Measurements from ENCODE around the gene PLIN5. TPM values are rescaled to one million over a fixed set of nuclear protein-coding genes. Genes with fewer than 3 reads are reported as not detected.

The PLIN5 gene
- total RNA-seq, 4 donors from 2014 or later: 12.0 to 26.7 (median 19.1) TPM

- no peak for DNase-seq (ENCODE audit: low spot score in 2 of 2)
- H3K27ac ChIP-seq: no peak overlapping the region
- 91 to 93% methylated on average over 23 to 25 of the region's 29 CpGs for WGBS, 2 donors
- H3K4me3 ChIP-seq: no peak overlapping the region
- peaks cover 3 to 100% (median 10%) of the 10 kb centered on the region in 3 donors for H3K36me3 ChIP-seq
- no peaks in the 10 kb centered on the region for H3K9me3 ChIP-seq
- H3K4me1 ChIP-seq: peaks cover 0 to 14% (median 0%) of the 10 kb centered on the region in 4 donors
- H3K27me3 ChIP-seq: no peaks in the 10 kb centered on the region
- TF ChIP-seq EP300 (IDR thresholded peaks at IDR 0.05): no peak
- no peak for TF ChIP-seq CTCF (IDR thresholded peaks at IDR 0.05)
- no peak for TF ChIP-seq POLR2A (IDR thresholded peaks at IDR 0.05)
Observed at GRCh38 chr19:4500841-4501591, 34.0 kb downstream of the PLIN5 start.

- no peak for TF ChIP-seq POLR2A (IDR thresholded peaks at IDR 0.05)
- TF ChIP-seq CTCF (IDR thresholded peaks at IDR 0.05): no peak
- TF ChIP-seq EP300 (IDR thresholded peaks at IDR 0.05): no peak
- Histone ChIP-seq H3K4me3 (no peak overlapping the region), H3K9me3 (no peaks in the 10 kb centered on the region), H3K36me3 (peaks cover 3 to 100% (median 11%) of the 10 kb centered on the region in 3 donors), H3K4me1 (peaks cover 0 to 11% (median 0%) of the 10 kb centered on the region in 4 donors), H3K27me3 (no peaks in the 10 kb centered on the region), H3K27ac (no peak overlapping the region)
- WGBS, 2 donors: 78 to 81% methylated on average over 13 to 15 of the region's 15 CpGs
- DNase-seq (ENCODE audit: low spot score in 2 of 2): no peak
Observed at GRCh38 chr19:4499855-4500254, 35.2 kb downstream of the PLIN5 start.

- H3K4me3 ChIP-seq: no peak overlapping the region
- TF ChIP-seq POLR2A (IDR thresholded peaks at IDR 0.05): no peak
- TF ChIP-seq EP300 (IDR thresholded peaks at IDR 0.05): no peak
- TF ChIP-seq CTCF (IDR thresholded peaks at IDR 0.05): no peak
- no peak for DNase-seq (ENCODE audit: low spot score in 2 of 2)
- H3K27ac ChIP-seq: no peak overlapping the region
- WGBS, 2 donors: 90 to 91% methylated on average over 23 of the region's 23 CpGs
- H3K36me3 ChIP-seq: peaks cover 3 to 100% (median 11%) of the 10 kb centered on the region in 3 donors
- no peaks in the 10 kb centered on the region for H3K27me3 ChIP-seq
- H3K4me1 ChIP-seq: peaks cover 0 to 5% (median 0%) of the 10 kb centered on the region in 4 donors
- no peaks in the 10 kb centered on the region for H3K9me3 ChIP-seq
Observed at GRCh38 chr19:4499318-4499717, 35.7 kb downstream of the PLIN5 start.

- H3K4me3 ChIP-seq: no peak overlapping the region
- H3K4me1 ChIP-seq: no peaks in the 10 kb centered on the region
- H3K9me3 ChIP-seq: no peaks in the 10 kb centered on the region
- TF ChIP-seq POLR2A (IDR thresholded peaks at IDR 0.05) (no peak), CTCF (IDR thresholded peaks at IDR 0.05) (no peak), EP300 (IDR thresholded peaks at IDR 0.05) (no peak)
- peaks cover 4 to 100% (median 16%) of the 10 kb centered on the region in 3 donors for H3K36me3 ChIP-seq
- H3K27ac ChIP-seq: no peak overlapping the region
- 89 to 93% methylated on average over 12 of the region's 12 CpGs for WGBS, 2 donors
- DNase-seq (ENCODE audit: low spot score in 2 of 2): no peak
- no peaks in the 10 kb centered on the region for H3K27me3 ChIP-seq
Observed at GRCh38 chr19:4498694-4499093, 36.3 kb downstream of the PLIN5 start.

GRCh38 chr19:4497770-4498389 lies 37.1 kb downstream of the PLIN5 start:
- Histone ChIP-seq H3K4me3 (no peak overlapping the region), H3K4me1 (no peaks in the 10 kb centered on the region), H3K27me3 (no peaks in the 10 kb centered on the region), H3K9me3 (no peaks in the 10 kb centered on the region), H3K36me3 (peaks cover 8 to 98% (median 19%) of the 10 kb centered on the region in 3 donors), H3K27ac (no peak overlapping the region)
- 87 to 88% methylated on average over 16 to 22 of the region's 25 CpGs for WGBS, 2 donors
- TF ChIP-seq POLR2A (IDR thresholded peaks at IDR 0.05) (no peak), CTCF (IDR thresholded peaks at IDR 0.05) (no peak), EP300 (IDR thresholded peaks at IDR 0.05) (no peak)
- DNase-seq (ENCODE audit: low spot score in 2 of 2): no peak

All from tibial nerve (tissue), 4 donors.